Measurements from ENCODE around the gene RBBP5. TPM values are rescaled to one million over a fixed set of nuclear protein-coding genes. Genes with fewer than 3 reads are reported as not detected.

RBBP5 gene
- total RNA-seq, 4 donors from 2014 or later, result 19.4 to 86.5 (median 41.6) TPM

- H3K27me3 ChIP-seq, result no peaks in the 10 kb centered on the region
- H3K4me3 ChIP-seq (replicated peaks in 1 of 3), result no peak overlapping the region
- TF ChIP-seq POLR2A (IDR thresholded peaks at IDR 0.05), result no peak
- TF ChIP-seq CTCF (IDR thresholded peaks at IDR 0.05), result no peak
- intact Hi-C loops (cut with DNase I), result no loop called here
- no peak for DNase-seq
- no peak overlapping the region for H3K27ac ChIP-seq
- no peaks in the 10 kb centered on the region for H3K36me3 ChIP-seq
- H3K4me1 ChIP-seq, result no peaks in the 10 kb centered on the region
- H3K9me3 ChIP-seq, result no peaks in the 10 kb centered on the region
- 88% methylated on average over 9 of the region's 9 CpGs for WGBS, 2 donors
Measured at GRCh38 chr1:205037539-205037938, 84.2 kb downstream of the RBBP5 start.

Other genes with a start within 250 kb of the RBBP5 start
- under 1 TPM in 3 of 4 donors, not detected in 1; 0.20 to 0.45 (median 0.27) TPM for gene CNTN2, start 78.8 kb downstream of the RBBP5 start, total RNA-seq
- 1 to 10 TPM in 2 of 4 donors, under 1 TPM in 2; 0.59 to 3.9 (median 1.5) TPM for gene TMEM81, start 37.5 kb downstream of the RBBP5 start, total RNA-seq
- 10 to 100 TPM; 12.9 to 21.1 (median 17.5) TPM for gene DSTYK, start 89.7 kb upstream of the RBBP5 start, total RNA-seq
- gene TMCC2, start 106.0 kb upstream of the RBBP5 start, total RNA-seq, result 1 to 10 TPM; 2.3 to 3.6 (median 3.1) TPM
- gene NUAK2, start 199.8 kb upstream of the RBBP5 start, total RNA-seq, result 10 to 100 TPM; 16.8 to 41.0 (median 26.8) TPM
- 1 to 10 TPM; 1.1 to 2.0 (median 1.5) TPM for gene KLHDC8A, start 234.9 kb upstream of the RBBP5 start, total RNA-seq